Bronchial epithelial cell (primary cell): ENCODE measurements around the gene EXOSC7. TPM values are rescaled to one million over a fixed set of nuclear protein-coding genes. Genes with fewer than 3 reads are reported as not detected.
A peak's percentile ranks its signal among the peaks of the same experiment; 100 is the strongest.
"Not testable (repeated sequence)": the region's sequence is repeated elsewhere in the genome, so short reads cannot be mapped to it uniquely, and the experiment has no call there.

Experiments
- DNase-seq: peaks from one replicate; pipeline ENCODE4 v3.0.0-alpha.2; 2010; ENCODE audit warnings: low read depth
- FAIRE-seq: peaks from 2 replicates; lab custom pipeline; 2011; peaks lifted over from hg19 to GRCh38; lab: Jason Lieb, UNC
- H3K27me3 ChIP-seq: 2 replicates; pipeline ENCODE4 v1.5.1; 2011; ENCODE audit warnings: low read length; ENCODE audit not compliant: control insufficient read depth, insufficient read depth
- H3K36me3 ChIP-seq: 2 replicates; pipeline ENCODE4 v1.5.1; 2011; ENCODE audit warnings: low read length; ENCODE audit not compliant: control insufficient read depth, insufficient read depth
- H3K4me3 ChIP-seq: 2 replicates; pipeline ENCODE4 v1.5.1; 2011; ENCODE audit warnings: mild to moderate bottlenecking, low read depth, low read length, control low read depth
- CTCF ChIP-seq: IDR thresholded peaks from 2 replicates; pipeline ENCODE4 v1.5.1; 2011; ENCODE audit warnings: mild to moderate bottlenecking, moderate library complexity, low read length, control low read depth, inconsistent platforms; ENCODE audit not compliant: insufficient read depth, severe bottlenecking
- total RNA-seq: library from RNA; depleted of rRNA; stranded (reverse); fragments of >200 nt; gene quantifications from 2 replicates; pipeline ENCODE4 v1.2.1, GENCODE V29; 2014

The EXOSC7 gene
- total RNA-seq, 1 donor from 2014 or later = 70.3 TPM

- no peak for FAIRE-seq
- DNase-seq = no peak
- H3K4me3 ChIP-seq = no peak overlapping the region
- H3K27me3 ChIP-seq = no peaks in the 10 kb centered on the region
- no peak for TF ChIP-seq CTCF
- no peaks in the 10 kb centered on the region for H3K36me3 ChIP-seq
Observed at GRCh38 chr3:44981751-44982150, 5.7 kb downstream of the EXOSC7 start.

GRCh38 chr3:44982817-44983216 is 6.8 kb downstream of the EXOSC7 start:
- no peak for TF ChIP-seq CTCF
- Histone ChIP-seq H3K27me3 (no peaks in the 10 kb centered on the region), H3K4me3 (no peak overlapping the region), H3K36me3 (no peaks in the 10 kb centered on the region)
- no peak for FAIRE-seq
- DNase-seq = peak; percentile 26

GRCh38 chr3:44983484-44983941 is 7.5 kb downstream of the EXOSC7 start:
- FAIRE-seq (no peak), DNase-seq (peak; percentile 92)
- no peaks in the 10 kb centered on the region for H3K36me3 ChIP-seq
- H3K27me3 ChIP-seq = no peaks in the 10 kb centered on the region
- TF ChIP-seq CTCF = no peak
- H3K4me3 ChIP-seq = no peak overlapping the region

- DNase-seq (no peak), FAIRE-seq (no peak)
- Histone ChIP-seq H3K36me3 (no peaks in the 10 kb centered on the region), H3K4me3 (no peak overlapping the region), H3K27me3 (no peaks in the 10 kb centered on the region)
- no peak for TF ChIP-seq CTCF
Observed at GRCh38 chr3:44984335-44984734, 8.3 kb downstream of the EXOSC7 start.

GRCh38 chr3:44986330-44986729 is 10.3 kb downstream of the EXOSC7 start:
- FAIRE-seq, H3K4me3 ChIP-seq, DNase-seq, H3K27me3 ChIP-seq, H3K36me3 ChIP-seq: not testable (repeated sequence)

GRCh38 chr3:44987332-44987731 is 11.3 kb downstream of the EXOSC7 start:
- no peak for TF ChIP-seq CTCF
- Histone ChIP-seq H3K27me3 (no peaks in the 10 kb centered on the region), H3K4me3 (no peak overlapping the region), H3K36me3 (peaks cover 6% of the 10 kb centered on the region)
- FAIRE-seq (no peak), DNase-seq (no peak)
